Loucy (cell line): ENCODE data around the gene UNC13B.

Experiments used
- H2AFZ ChIP-seq: fragments of 200-600 bp; sonication (generic); 2 replicates; pipeline ENCODE4 v1.6.0; 2016; ENCODE audit warnings: antibody characterized with exemption, mild to moderate bottlenecking, low read length, moderate library complexity
- H3F3A ChIP-seq: fragments of 200-600 bp; 2 replicates; pipeline ENCODE4 v1.6.0; 2016; ENCODE audit warnings: antibody characterized with exemption, low read depth, mild to moderate bottlenecking
- H3K27me3 ChIP-seq: fragments of 200-600 bp; sonication (generic); 2 replicates; pipeline ENCODE4 v1.6.1; 2014; ENCODE audit warnings: low read length, mild to moderate bottlenecking; ENCODE audit not compliant: insufficient read depth, poor library complexity, severe bottlenecking
- H3K36me3 ChIP-seq: fragments of 200-600 bp; sonication (generic); 2 replicates; pipeline ENCODE4 v1.6.1; 2016; ENCODE audit warnings: low read length; ENCODE audit not compliant: insufficient read depth
- H3K4me1 ChIP-seq: fragments of 200-600 bp; sonication (generic); 2 replicates; pipeline ENCODE4 v1.5.1; 2014; ENCODE audit warnings: low read length, mild to moderate bottlenecking; ENCODE audit not compliant: insufficient read depth, poor library complexity, severe bottlenecking
- H3K4me2 ChIP-seq: fragments of 200-600 bp; sonication (generic); 2 replicates; pipeline ENCODE4 v1.6.0; 2014; ENCODE audit warnings: antibody characterized with exemption, low read length, low read depth, mild to moderate bottlenecking; ENCODE audit not compliant: poor library complexity, severe bottlenecking
- H3K4me3 ChIP-seq: fragments of 200-600 bp; sonication (generic); 2 replicates; pipeline ENCODE4 v1.5.1; 2014; ENCODE audit warnings: low read length, mild to moderate bottlenecking, mixed read lengths; ENCODE audit not compliant: poor library complexity, severe bottlenecking
- H3K79me2 ChIP-seq: fragments of 200-600 bp; sonication (generic); 2 replicates; pipeline ENCODE4 v1.6.1; 2014; ENCODE audit warnings: low read length; ENCODE audit not compliant: insufficient read depth
- H3K9ac ChIP-seq: fragments of 200-600 bp; sonication (generic); 2 replicates; pipeline ENCODE4 v1.6.0; 2014; ENCODE audit warnings: mild to moderate bottlenecking, low read depth, low read length, moderate library complexity; ENCODE audit not compliant: poor library complexity, severe bottlenecking
- H3K9me2 ChIP-seq: fragments of 200-600 bp; sonication (generic); replicated peaks from 2 replicates; pipeline ENCODE4 v1.6.1; 2016; ENCODE audit warnings: low read depth, low read length, mixed read lengths
- H3K9me3 ChIP-seq: fragments of 200-600 bp; sonication (generic); 2 replicates; pipeline ENCODE4 v1.6.1; 2014; ENCODE audit warnings: mild to moderate bottlenecking, antibody characterized with exemption, low read length, low read depth; ENCODE audit not compliant: insufficient read depth
- H4K20me1 ChIP-seq: fragments of 200-600 bp; sonication (generic); 2 replicates; pipeline ENCODE4 v1.6.0; 2014; ENCODE audit warnings: antibody characterized with exemption, low read length, mild to moderate bottlenecking; ENCODE audit not compliant: insufficient read depth, poor library complexity, severe bottlenecking
- CTCF ChIP-seq: fragments of 200-600 bp; sonication (generic); conservative IDR thresholded peaks from 2 replicates; pipeline ENCODE4 v1.5.1; 2014; ENCODE audit warnings: mild to moderate bottlenecking, antibody characterized with exemption, low read length
- EZH2phosphoT487 ChIP-seq: fragments of 200-600 bp; IDR thresholded peaks from 2 replicates; pipeline ENCODE4 v1.6.1; 2018; ENCODE audit warnings: antibody characterized with exemption, mild to moderate bottlenecking, moderate library complexity, borderline replicate concordance

The UNC13B gene

DNA sequence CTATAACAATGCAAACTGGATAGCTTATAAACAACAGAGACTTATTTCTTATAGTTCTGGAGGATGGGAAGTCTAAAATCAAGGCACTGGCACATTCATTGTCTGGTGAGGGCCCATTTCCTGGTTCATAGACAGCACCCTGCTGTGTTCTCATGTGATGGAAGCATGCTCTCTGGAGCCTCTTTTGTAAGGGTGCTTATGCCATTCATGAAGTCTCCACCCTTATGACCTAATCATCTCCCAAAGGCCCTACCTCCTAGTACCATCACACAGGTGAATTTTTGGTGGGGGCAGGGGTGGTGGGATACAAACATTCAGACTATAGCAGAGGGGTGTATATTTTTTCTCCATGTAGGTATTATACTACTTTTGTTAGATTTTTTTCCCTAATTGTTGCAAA is 92.4 kb downstream of the UNC13B start:
- H3K79me2 ChIP-seq: no peaks in the 10 kb centered on the region
- no peaks in the 10 kb centered on the region for H3K36me3 ChIP-seq
- H3K27me3 ChIP-seq: no peaks in the 10 kb centered on the region
- H3K4me1 ChIP-seq: no peaks in the 10 kb centered on the region
- H3K9ac ChIP-seq: no peak overlapping the region
- H3K9me3 ChIP-seq: no peaks in the 10 kb centered on the region
- no peak overlapping the region for H3K4me3 ChIP-seq
- H3F3A ChIP-seq: no peaks in the 10 kb centered on the region
- H3K9me2 ChIP-seq: no peaks in the 10 kb centered on the region
- TF ChIP-seq CTCF: no peak
- TF ChIP-seq EZH2phosphoT487: no peak
- H4K20me1 ChIP-seq: no peaks in the 10 kb centered on the region
- no peak overlapping the region for H2AFZ ChIP-seq
- no peak overlapping the region for H3K4me2 ChIP-seq

- no peaks in the 10 kb centered on the region for H3K36me3 ChIP-seq
- no peaks in the 10 kb centered on the region for H3K9me2 ChIP-seq
- no peak for TF ChIP-seq EZH2phosphoT487
- TF ChIP-seq CTCF: no peak
- no peaks in the 10 kb centered on the region for H3F3A ChIP-seq
- no peaks in the 10 kb centered on the region for H3K4me1 ChIP-seq
- no peak overlapping the region for H3K4me3 ChIP-seq
- no peak overlapping the region for H3K4me2 ChIP-seq
- no peaks in the 10 kb centered on the region for H4K20me1 ChIP-seq
- no peak overlapping the region for H3K9ac ChIP-seq
- no peaks in the 10 kb centered on the region for H3K79me2 ChIP-seq
- no peaks in the 10 kb centered on the region for H3K9me3 ChIP-seq
- H2AFZ ChIP-seq: no peak overlapping the region
- no peaks in the 10 kb centered on the region for H3K27me3 ChIP-seq
Observed at GRCh38 chr9:35254984-35255857, 93.4 kb downstream of the UNC13B start.

- Histone ChIP-seq H3K4me3 (no peak overlapping the region), H3K79me2 (no peaks in the 10 kb centered on the region), H3K9me3 (no peaks in the 10 kb centered on the region), H3K4me1 (no peaks in the 10 kb centered on the region), H3K9me2 (no peaks in the 10 kb centered on the region), H3K36me3 (no peaks in the 10 kb centered on the region), H3K9ac (no peak overlapping the region), H3K4me2 (no peak overlapping the region), H3F3A (no peaks in the 10 kb centered on the region), H3K27me3 (no peaks in the 10 kb centered on the region), H2AFZ (no peak overlapping the region), H4K20me1 (no peaks in the 10 kb centered on the region)
- TF ChIP-seq CTCF: no peak
- no peak for TF ChIP-seq EZH2phosphoT487
Observed at GRCh38 chr9:35257986-35258659, 96.3 kb downstream of the UNC13B start.
